Suppressor macrophage treated with lipopolysaccharide for 4 hours (primary cell): ENCODE measurements around the gene SMC3.
"Not testable (repeated sequence)": the region's sequence is repeated elsewhere in the genome, so short reads cannot be mapped to it uniquely, and the experiment has no call there.

Experiments
- DNase-seq: peaks from one replicate; pipeline ENCODE4 v3.0.0-alpha.2; 2020

SMC3 gene

GRCh38 chr10:110629680-110630191 lies 62.2 kb downstream of the SMC3 start:
- no peak for DNase-seq

DNA sequence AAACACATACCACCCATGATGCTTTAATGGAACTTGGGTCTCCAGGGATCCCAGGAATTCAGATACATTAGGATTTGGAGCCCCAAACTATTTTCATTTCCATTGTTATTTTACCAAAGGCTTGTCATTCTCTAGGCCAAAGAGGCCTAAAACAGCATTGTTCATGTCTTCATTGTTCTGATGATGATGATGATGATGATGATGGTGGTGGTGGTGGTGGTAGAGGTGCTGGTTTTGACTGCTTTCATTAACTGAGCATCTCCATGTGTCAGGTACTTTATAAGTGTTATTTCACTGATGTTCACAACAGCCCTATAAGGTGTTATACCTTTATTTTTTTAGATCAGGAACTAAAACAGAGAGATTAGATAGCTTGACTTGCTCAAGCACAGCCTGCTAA lies 64.4 kb downstream of the SMC3 start:
- DNase-seq = no peak

GRCh38 chr10:110632591-110633215 lies 65.2 kb downstream of the SMC3 start:
- no peak for DNase-seq

GRCh38 chr10:110634527-110635209 lies 67.2 kb downstream of the SMC3 start:
- no peak for DNase-seq

DNA sequence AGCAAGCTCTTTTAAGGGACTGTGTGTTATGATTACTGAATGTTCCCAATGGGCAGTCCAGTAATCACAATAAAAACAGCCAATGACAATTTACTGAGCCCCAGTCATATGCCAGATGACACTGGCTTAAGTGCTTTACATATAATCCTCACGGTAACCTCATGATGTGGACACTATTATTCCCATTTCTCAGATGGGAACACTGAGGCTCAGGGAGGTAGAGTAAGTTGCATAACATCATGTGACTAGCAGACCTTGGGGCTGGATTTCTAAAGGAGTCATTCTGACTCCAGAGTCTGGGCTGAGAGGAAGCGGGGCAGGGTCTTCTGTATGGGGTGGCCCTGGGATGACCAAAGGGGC lies 69.1 kb downstream of the SMC3 start:
- DNase-seq = no peak

DNA sequence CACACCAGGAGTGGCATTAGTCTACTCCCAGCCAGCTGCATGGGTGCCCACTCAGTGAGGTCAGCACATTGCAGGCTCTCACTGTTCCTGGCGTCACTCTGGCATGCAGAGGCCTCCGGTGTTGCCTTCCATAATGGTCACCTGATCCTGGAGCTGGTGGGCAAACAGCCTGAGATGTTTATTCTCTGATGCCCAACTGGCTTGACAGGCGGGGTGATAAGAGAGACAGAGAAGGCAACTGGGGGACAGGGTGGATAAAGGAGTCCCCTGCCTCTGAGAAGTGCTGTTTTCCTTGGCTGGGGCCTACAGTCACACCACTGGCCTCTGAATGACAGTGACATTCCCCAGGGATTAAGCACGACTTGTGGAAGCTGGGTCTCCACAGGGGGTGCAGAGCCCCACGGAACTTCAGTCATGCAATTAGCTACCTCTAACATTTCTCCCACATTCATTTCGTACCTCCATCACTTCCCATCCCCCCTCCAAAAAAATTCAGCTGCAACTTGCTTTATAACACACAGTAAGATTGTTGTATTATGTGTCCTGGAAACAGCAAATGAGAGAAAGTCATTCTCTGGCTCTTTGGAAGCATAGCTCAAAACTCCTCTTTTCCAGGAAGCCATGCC lies 69.5 kb downstream of the SMC3 start:
- DNase-seq = no peak

DNA sequence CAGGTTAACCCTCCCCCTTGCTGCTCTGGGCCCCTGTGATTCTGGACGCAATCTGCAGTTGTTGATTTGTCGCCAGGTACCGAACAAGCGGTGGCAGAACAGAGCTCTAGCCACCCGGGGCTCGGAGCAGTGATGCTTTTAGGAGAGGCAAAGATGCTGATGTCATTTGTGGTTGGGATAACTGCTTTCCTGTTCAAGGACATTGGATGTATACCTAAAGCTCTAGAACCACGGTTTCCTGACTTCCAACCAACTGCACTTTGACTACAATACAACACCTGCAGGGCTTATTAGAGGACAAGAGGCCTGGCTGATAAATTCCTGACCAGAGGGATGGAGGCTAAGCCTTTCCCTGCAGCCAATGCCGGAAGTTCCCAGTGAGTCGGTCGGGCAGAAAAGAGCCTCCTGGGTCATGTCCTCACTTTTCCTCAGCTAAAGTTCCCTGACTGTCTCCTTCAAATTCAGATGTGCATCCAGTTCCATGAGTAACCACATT lies 70.1 kb downstream of the SMC3 start:
- no peak for DNase-seq

DNA sequence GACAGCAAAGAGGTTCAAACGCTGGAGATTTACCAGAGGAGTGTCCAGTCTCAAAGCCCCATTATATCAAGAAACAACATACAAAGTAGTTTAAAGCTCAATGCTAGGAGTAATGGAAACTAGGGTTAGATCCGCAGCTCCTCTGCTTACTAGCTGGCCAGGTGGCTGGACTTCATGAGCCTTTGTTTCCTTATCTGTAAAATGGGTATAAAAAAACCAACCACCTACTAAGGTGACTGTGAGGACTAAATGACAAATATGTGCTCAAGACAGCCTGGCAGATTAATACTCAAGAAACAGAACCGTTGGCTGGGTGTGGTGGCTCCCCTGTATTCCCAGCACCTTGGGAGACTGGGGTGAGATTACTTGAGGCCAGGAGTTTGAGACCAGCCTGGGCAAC lies 70.8 kb downstream of the SMC3 start:
- DNase-seq = no peak

DNA sequence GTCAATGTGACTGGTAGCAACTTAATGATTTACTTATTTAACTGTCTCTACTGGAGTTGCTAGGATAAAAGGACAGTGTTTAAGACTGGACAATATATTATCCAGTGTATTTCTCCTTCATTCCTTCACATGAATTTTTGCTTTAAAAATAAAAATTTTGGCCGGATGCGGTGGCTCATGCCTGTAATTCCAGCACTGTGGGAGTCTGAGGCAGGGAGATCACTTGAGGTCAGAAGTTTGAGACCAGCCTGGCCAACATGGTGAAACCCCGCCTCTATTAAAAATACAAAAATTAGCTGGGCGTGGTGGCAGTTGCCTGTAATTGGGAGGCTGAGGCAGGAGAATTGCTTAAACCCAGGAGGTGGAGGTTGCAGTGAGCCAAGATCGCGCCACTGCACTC lies 71.6 kb downstream of the SMC3 start:
- not testable (repeated sequence) for DNase-seq

GRCh38 chr10:110639858-110640257 lies 72.4 kb downstream of the SMC3 start:
- not testable (repeated sequence) for DNase-seq

- DNase-seq = no peak
Measured at GRCh38 chr10:110641256-110641655, 73.8 kb downstream of the SMC3 start.

DNA sequence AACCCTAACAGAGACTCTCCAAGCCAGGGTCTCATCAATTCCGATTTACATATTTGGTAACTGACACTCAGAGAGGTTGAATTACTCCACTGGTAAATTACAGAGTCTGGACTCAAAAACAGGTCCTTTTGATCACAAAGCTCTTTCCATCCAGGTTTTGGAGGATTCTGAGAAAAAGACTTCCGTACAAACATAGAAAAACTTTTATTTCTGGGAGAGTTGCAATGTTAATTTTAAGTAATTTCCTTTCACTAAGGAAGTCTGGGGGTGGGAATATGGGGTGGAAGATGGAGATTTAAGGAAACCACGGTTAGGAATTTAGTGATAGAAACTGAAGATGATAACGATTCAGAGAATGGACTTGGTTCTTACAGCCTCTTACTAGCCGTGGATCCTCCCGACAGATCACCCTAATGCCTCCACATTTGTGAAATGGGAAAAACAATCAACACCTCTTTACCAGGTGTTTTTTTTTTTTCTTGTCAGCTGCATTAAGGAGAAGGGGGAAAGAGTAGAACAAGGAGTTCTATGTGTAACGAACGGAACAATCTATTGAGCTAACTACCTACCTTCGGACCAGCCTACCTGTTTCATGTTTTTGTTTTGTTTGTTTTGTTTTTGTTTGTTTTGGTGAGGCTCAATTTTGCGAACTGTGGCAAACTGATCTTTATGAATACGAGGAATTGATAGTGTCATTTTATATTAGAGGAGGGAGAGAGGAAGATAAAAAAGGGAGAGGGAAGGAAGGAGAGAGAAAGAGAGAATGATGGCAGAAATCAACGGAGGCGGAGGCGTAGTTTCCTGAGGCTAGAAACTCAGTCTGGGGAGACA lies 74.9 kb downstream of the SMC3 start:
- no peak for DNase-seq

- no peak for DNase-seq
Measured at GRCh38 chr10:110643035-110643652, 75.6 kb downstream of the SMC3 start.

DNA sequence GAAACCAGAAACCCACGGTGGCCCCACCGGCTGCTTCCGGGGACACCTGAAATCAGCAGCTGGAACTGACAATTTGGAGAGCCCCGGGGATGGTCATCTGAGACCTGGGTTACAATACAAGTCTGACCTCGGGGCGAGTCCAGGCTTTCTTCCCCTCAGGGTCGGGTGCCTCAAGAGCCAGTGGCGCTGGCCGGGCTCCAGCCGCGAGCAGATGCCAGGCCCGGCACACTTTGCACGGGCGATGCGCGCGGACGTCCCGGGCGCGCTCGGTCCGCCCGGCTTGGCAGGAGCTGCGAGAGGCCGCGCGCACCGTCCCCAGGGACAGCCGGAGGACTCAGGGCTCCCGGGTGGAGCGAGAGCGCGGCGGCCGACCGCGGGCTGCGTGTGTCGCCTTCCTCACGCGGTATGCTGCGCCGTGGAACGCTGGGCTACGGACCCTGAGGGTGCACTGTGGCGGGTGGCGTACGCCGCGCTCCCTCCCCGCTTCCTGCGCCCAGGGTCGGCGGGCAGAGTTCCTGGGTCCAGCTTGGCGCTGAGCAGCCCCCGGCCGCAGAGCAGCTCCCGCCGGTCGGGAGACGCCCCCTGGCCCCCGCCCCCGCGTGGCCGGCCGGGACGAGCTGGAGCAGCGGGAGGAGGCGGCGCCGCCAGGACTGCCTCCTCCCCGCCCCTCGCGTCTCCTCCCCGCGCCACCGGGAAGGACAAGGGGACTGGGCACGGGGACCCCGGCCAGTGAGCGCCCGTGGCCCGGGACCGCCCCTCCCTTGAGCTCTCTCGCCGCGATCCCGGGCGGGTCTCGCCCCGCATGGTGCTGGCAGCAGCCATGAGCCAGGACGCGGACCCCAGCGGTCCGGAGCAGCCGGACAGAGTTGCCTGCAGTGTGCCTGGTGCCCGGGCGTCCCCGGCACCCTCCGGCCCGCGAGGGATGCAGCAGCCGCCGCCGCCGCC lies 76.4 kb downstream of the SMC3 start, which contains the start of gene RBM20:
RBM20 (plus strand) TSS at position 684 of the 945 bp plus-strand sequence; CDS start at position 803, 119 bp downstream.
- DNase-seq = peak; percentile 23

DNA sequence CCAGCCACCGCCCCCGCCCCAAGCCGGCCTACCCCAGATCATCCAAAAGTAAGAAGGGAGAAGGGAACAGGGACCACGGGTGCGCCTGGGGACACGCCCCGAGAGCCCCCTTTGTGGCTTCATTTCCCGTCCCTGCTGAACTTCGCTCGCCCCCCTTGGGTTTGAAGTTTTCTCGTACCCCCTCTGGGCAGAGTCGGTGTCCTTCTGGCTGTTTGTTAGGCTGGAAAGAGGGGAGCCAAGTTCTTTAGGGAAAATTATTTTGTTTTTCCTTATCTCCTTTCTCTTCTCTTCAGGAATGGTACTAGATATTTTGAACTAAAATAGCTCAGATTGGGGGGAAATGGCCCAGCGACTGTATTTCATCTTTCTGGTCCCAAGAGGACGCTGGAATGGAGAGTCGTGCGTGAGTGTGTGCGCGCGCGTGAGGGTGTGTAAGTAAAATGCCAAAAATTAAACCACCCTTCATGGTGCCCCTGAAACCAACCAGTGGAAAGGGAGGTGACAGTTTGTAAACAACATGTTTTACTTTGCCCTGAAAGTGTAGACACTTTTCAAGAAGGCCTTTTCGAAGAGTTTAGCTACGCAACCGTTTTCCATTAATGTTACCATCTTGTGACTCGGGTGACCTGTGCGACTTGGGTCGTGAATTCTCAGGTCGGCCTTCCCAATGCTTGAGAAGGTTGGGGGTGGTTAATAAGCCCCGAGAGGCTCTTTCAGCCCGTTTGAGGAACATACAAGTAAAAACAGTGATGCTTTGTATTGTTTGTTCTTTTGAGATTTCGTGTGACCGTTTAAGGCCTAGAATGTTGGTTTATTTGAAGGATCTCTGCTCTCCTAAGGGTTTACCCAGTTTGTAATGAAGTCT lies 77.3 kb downstream of the SMC3 start:
- no peak for DNase-seq

DNA sequence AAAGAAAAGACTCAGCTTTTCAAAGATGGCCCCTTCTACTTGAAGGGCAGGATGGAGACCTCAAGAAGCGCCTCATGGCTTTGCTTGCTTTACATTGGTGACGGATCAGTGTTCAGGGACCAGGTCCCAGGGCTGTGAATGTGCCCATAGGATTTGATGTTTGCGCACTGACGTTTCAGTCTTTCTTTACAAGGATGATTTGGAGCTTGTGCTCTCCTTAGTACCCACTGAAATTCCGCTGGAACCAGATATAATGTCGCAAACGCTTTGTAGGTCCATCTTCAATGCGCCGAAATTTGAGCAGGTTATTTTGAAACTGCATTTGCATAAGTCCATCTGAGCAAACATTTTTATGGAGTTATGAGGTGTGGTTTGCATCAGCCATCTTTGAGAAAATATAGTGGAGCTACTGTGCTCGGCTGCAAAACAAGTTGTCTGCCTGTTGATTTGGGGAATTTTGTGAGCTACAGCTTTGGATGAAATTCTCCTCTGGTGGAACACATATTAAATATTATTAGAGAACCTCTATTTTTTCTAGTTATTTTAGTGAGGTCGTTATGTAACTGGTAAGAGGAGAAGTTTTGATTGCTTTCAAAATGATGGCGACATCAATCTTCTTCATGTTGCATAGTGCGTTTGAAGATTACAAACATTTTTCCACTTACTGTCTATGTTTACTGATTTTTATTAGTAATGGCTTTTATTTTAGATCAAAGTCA lies 79.1 kb downstream of the SMC3 start:
- DNase-seq = no peak

- DNase-seq = no peak
Measured at GRCh38 chr10:110647136-110647430, 79.6 kb downstream of the SMC3 start.

DNA sequence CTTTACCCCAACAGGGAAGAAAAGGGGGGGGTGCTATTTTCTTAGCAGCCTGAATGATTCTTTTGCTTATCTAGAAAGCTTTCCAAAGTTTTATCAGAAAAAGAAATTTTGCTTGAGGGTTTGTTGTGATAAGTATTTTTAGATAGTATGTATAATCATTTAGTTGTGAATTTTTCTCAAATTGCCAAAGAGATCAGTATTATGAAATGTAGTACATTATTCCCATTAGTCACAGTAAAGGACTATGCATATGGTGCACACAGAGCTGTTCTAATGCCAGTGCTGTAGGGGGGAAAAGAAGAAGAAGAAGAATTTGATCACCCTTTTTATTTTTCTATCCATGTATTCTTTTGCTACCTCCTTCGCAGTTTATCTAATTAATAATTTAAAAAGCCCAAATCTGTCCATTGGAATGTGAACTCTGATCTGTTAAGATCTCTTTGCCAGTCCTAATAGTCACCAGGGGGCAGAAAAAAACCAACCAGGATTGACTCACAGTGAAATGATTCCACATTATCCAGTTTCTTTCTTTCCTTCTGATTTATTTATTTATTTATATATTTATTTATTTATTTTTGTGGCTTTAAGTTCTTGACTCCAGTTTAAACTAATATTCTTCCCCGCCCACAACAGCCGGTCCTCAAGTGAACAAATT lies 81.3 kb downstream of the SMC3 start:
- DNase-seq = peak; percentile 21
